SK-N-DZ (cell line): ENCODE results near the gene ACSF2.

Source experiments
- small RNA-seq, 2 experiments: library from RNA; depleted of rRNA; stranded (forward); fragments of <200 nt; gene quantifications; one replicate each; pipeline ENCODE3, GENCODE V24; 2014

Gene ACSF2

Small RNA genes lying within 50 kb of the gene (small RNA-seq; reads per million reads assigned to genes)
- gene RF00019: 0 reads per million in 2 experiments
